IPS-15b (cell line): ENCODE data around the gene S100A10.

Experiments
- H3K27me3 ChIP-seq: one replicate; pipeline ENCODE4 v1.6.1; 2013; ENCODE audit warnings: low read length; ENCODE audit not compliant: control insufficient read depth, insufficient read depth
- H3K36me3 ChIP-seq: one replicate; pipeline ENCODE4 v1.6.1; 2013; ENCODE audit warnings: low read length; ENCODE audit not compliant: control insufficient read depth, insufficient read depth
- H3K4me1 ChIP-seq: one replicate; pipeline ENCODE4 v1.6.1; 2013; ENCODE audit warnings: mild to moderate bottlenecking, low read length; ENCODE audit not compliant: control insufficient read depth, insufficient read depth
- H3K4me3 ChIP-seq: one replicate; pipeline ENCODE4 v1.5.1; 2013; ENCODE audit warnings: low read depth, low read length
- H3K9ac ChIP-seq: one replicate; pipeline ENCODE4 v1.6.1; 2013; ENCODE audit warnings: low read depth, mild to moderate bottlenecking, low read length
- H3K9me3 ChIP-seq: one replicate; pipeline ENCODE4 v1.6.1; 2013; ENCODE audit warnings: mild to moderate bottlenecking, low read length; ENCODE audit not compliant: control insufficient read depth, insufficient read depth

S100A10 gene

GRCh38 chr1:151949371-151950193 lies 44.1 kb downstream of the S100A10 start:
- no peaks in the 10 kb centered on the region for H3K27me3 ChIP-seq
- peaks cover 8% of the 10 kb centered on the region for H3K4me1 ChIP-seq
- H3K9ac ChIP-seq: no peak overlapping the region
- no peak overlapping the region for H3K4me3 ChIP-seq
- H3K9me3 ChIP-seq: no peaks in the 10 kb centered on the region
- no peaks in the 10 kb centered on the region for H3K36me3 ChIP-seq

- Histone ChIP-seq H3K9ac (no peak overlapping the region), H3K4me3 (no peak overlapping the region), H3K9me3 (no peaks in the 10 kb centered on the region), H3K4me1 (peaks cover 8% of the 10 kb centered on the region), H3K36me3 (no peaks in the 10 kb centered on the region), H3K27me3 (no peaks in the 10 kb centered on the region)
Observed at GRCh38 chr1:151948506-151948905, 45.2 kb downstream of the S100A10 start.

GRCh38 chr1:151947140-151947539 lies 46.5 kb downstream of the S100A10 start:
- no peaks in the 10 kb centered on the region for H3K36me3 ChIP-seq
- H3K9ac ChIP-seq: no peak overlapping the region
- H3K9me3 ChIP-seq: no peaks in the 10 kb centered on the region
- H3K4me1 ChIP-seq: peaks cover 8% of the 10 kb centered on the region
- no peaks in the 10 kb centered on the region for H3K27me3 ChIP-seq
- no peak overlapping the region for H3K4me3 ChIP-seq

- H3K4me1 ChIP-seq: peaks cover 8% of the 10 kb centered on the region
- no peak overlapping the region for H3K9ac ChIP-seq
- no peak overlapping the region for H3K4me3 ChIP-seq
- H3K27me3 ChIP-seq: no peaks in the 10 kb centered on the region
- no peaks in the 10 kb centered on the region for H3K36me3 ChIP-seq
- H3K9me3 ChIP-seq: no peaks in the 10 kb centered on the region
Observed at GRCh38 chr1:151945725-151946722, 47.6 kb downstream of the S100A10 start.

- Histone ChIP-seq H3K4me1 (peaks cover 8% of the 10 kb centered on the region), H3K36me3 (no peaks in the 10 kb centered on the region), H3K9me3 (no peaks in the 10 kb centered on the region), H3K4me3 (no peak overlapping the region), H3K9ac (no peak overlapping the region), H3K27me3 (no peaks in the 10 kb centered on the region)
Observed at GRCh38 chr1:151944857-151945575, 48.6 kb downstream of the S100A10 start.

GRCh38 chr1:151944126-151944856 lies 49.4 kb downstream of the S100A10 start:
- Histone ChIP-seq H3K9ac (no peak overlapping the region), H3K9me3 (no peaks in the 10 kb centered on the region), H3K4me1 (peaks cover 8% of the 10 kb centered on the region), H3K4me3 (no peak overlapping the region), H3K36me3 (no peaks in the 10 kb centered on the region), H3K27me3 (no peaks in the 10 kb centered on the region)

GRCh38 chr1:151943591-151943990 lies 50.1 kb downstream of the S100A10 start:
- peaks cover 8% of the 10 kb centered on the region for H3K4me1 ChIP-seq
- H3K9ac ChIP-seq: no peak overlapping the region
- no peak overlapping the region for H3K4me3 ChIP-seq

GRCh38 chr1:151942882-151943281 lies 50.8 kb downstream of the S100A10 start:
- Histone ChIP-seq H3K27me3 (no peaks in the 10 kb centered on the region), H3K4me1 (peaks cover 8% of the 10 kb centered on the region), H3K9me3 (no peaks in the 10 kb centered on the region), H3K36me3 (no peaks in the 10 kb centered on the region), H3K9ac (no peak overlapping the region), H3K4me3 (no peak overlapping the region)

More at GRCh38 chr1:151943591-151943990, 50.1 kb downstream of the S100A10 start:
- no peaks in the 10 kb centered on the region for H3K27me3 ChIP-seq
- H3K36me3 ChIP-seq: no peaks in the 10 kb centered on the region
- no peaks in the 10 kb centered on the region for H3K9me3 ChIP-seq

GRCh38 chr1:151940541-151940940 lies 53.1 kb downstream of the S100A10 start:
- no peaks in the 10 kb centered on the region for H3K9me3 ChIP-seq
- H3K4me3 ChIP-seq: no peak overlapping the region
- no peak overlapping the region for H3K9ac ChIP-seq
- no peaks in the 10 kb centered on the region for H3K36me3 ChIP-seq
- no peaks in the 10 kb centered on the region for H3K27me3 ChIP-seq
- H3K4me1 ChIP-seq: peaks cover 3% of the 10 kb centered on the region

- no peaks in the 10 kb centered on the region for H3K9me3 ChIP-seq
- H3K27me3 ChIP-seq: no peaks in the 10 kb centered on the region
- no peak overlapping the region for H3K4me3 ChIP-seq
- no peaks in the 10 kb centered on the region for H3K36me3 ChIP-seq
- no peak overlapping the region for H3K9ac ChIP-seq
- no peaks in the 10 kb centered on the region for H3K4me1 ChIP-seq
Observed at GRCh38 chr1:151939779-151940178, 53.9 kb downstream of the S100A10 start.

- H3K4me3 ChIP-seq: no peak overlapping the region
- no peaks in the 10 kb centered on the region for H3K4me1 ChIP-seq
- H3K36me3 ChIP-seq: no peaks in the 10 kb centered on the region
- H3K9me3 ChIP-seq: no peaks in the 10 kb centered on the region
- no peaks in the 10 kb centered on the region for H3K27me3 ChIP-seq
- H3K9ac ChIP-seq: no peak overlapping the region
Observed at GRCh38 chr1:151939141-151939540, 54.5 kb downstream of the S100A10 start.
